Sigmoid colon (tissue), 7 donors: ENCODE data around the gene TSPAN14. TPM values are rescaled to one million over a fixed set of nuclear protein-coding genes. Genes with fewer than 3 reads are reported as not detected.

Source experiments
- DNase-seq: peaks from one replicate; pipeline ENCODE4 v3.0.0-alpha.2; 2019
- H3K27ac ChIP-seq, 4 donors: fragments of 200-600 bp; sonication (generic); one replicate each; pipeline ENCODE4 v1.5.1; 2016 to 2019; ENCODE audit warnings: mild to moderate bottlenecking in 1 of 4
- H3K27me3 ChIP-seq, 3 donors: fragments of 200-600 bp; sonication (generic); one replicate each; pipeline ENCODE4 v1.5.1; 2019; ENCODE audit warnings: mild to moderate bottlenecking in 1 of 3
- H3K36me3 ChIP-seq, 4 donors: fragments of 200-600 bp; sonication (generic); one replicate each; pipeline ENCODE4 v1.5.1; 2016 to 2019
- H3K4me1 ChIP-seq, 4 donors: fragments of 200-600 bp; sonication (generic); one replicate each; pipeline ENCODE4 v1.5.1; 2017 to 2019
- H3K4me3 ChIP-seq, 4 donors: fragments of 200-600 bp; sonication (generic); one replicate each; pipeline ENCODE4 v1.5.1; 2017 to 2019; ENCODE audit warnings: mild to moderate bottlenecking in 2 of 4, moderate library complexity in 1 of 4
- H3K9me3 ChIP-seq, 4 donors: fragments of 200-600 bp in 3 of 4; sonication (generic) in 3 of 4; one replicate each; pipeline versions ENCODE4 v1.5.1 to v1.6.1; 2013 to 2019
- EP300 ChIP-seq, 4 donors: sonication (generic); formaldehyde crosslinking; IDR thresholded peaks; one replicate each; pipeline ENCODE4 v1.6.1; 2017; ENCODE audit warnings: antibody characterized with exemption in 4 of 4
- POLR2A ChIP-seq, 2 donors: fragments of 450-650 bp; IDR thresholded peaks; one replicate each; pipeline ENCODE4 v1.6.1; 2016; ENCODE audit warnings: antibody characterized with exemption in 2 of 2, mild to moderate bottlenecking in 2 of 2, moderate library complexity in 2 of 2
- POLR2AphosphoS5 ChIP-seq, 4 donors: sonication (generic); formaldehyde crosslinking; IDR thresholded peaks; one replicate each; pipeline ENCODE4 v1.6.1; 2017; ENCODE audit warnings: antibody characterized with exemption in 4 of 4
- WGBS, 2 donors: extraction: QIAGEN DNeasy Blood & Tissue Kit; methylation state at CpG; one replicate each; pipeline ENCODE4 v1.1.7; 2013; 5-methylcytosine and 5-hydroxymethylcytosine counted together
- intact Hi-C: fragments of 100-400 bp; cut with DNase I; formaldehyde crosslinking; loops from one replicate; pipeline ENCODE4 v1.15.1; 2023
- polyA plus RNA-seq, 3 donors: library from polyadenylated mRNA; stranded (reverse); fragments of 200-250 nt; gene quantifications; one replicate each; pipeline ENCODE4 v1.2.3, GENCODE V29; 2013
- total RNA-seq, 4 donors: library from RNA; depleted of rRNA; stranded (reverse); fragments of >200 nt; gene quantifications; one replicate each; pipeline ENCODE4 v1.1.0, GENCODE V29; 2016
- TF ChIP-seq, protein P1 (sequence below), 4 experiments: fragments of 450-650 bp in 3 of 4; fragments of 200-600 bp in 1 of 4; IDR thresholded peaks; one replicate each; pipeline ENCODE4 v1.5.1; 2016 to 2019; ENCODE audit warnings: antibody characterized with exemption in 4 of 4, mild to moderate bottlenecking in 3 of 4, moderate library complexity in 2 of 4
- donor health status: healthy with polysubstance abuse.
- donor health status: Bipolar disorder and iron deficiency.
- donor health status: healthy.

The TSPAN14 gene
- total and polyA plus RNA-seq, 7 donors = 12.0 to 67.3 (median 23.5) TPM

- Histone ChIP-seq H3K9me3 (no peaks in the 10 kb centered on the region), H3K4me3 (no peak overlapping the region), H3K36me3 (peaks cover 0 to 24% (median 0%) of the 10 kb centered on the region in 4 donors), H3K27me3 (no peaks in the 10 kb centered on the region), H3K4me1 (peaks cover 0 to 66% (median 58%) of the 10 kb centered on the region in 4 donors), H3K27ac (no peak overlapping the region)
- no peak for TF ChIP-seq EP300 (IDR thresholded peaks at IDR 0.05)
- TF ChIP-seq, protein P1, sequence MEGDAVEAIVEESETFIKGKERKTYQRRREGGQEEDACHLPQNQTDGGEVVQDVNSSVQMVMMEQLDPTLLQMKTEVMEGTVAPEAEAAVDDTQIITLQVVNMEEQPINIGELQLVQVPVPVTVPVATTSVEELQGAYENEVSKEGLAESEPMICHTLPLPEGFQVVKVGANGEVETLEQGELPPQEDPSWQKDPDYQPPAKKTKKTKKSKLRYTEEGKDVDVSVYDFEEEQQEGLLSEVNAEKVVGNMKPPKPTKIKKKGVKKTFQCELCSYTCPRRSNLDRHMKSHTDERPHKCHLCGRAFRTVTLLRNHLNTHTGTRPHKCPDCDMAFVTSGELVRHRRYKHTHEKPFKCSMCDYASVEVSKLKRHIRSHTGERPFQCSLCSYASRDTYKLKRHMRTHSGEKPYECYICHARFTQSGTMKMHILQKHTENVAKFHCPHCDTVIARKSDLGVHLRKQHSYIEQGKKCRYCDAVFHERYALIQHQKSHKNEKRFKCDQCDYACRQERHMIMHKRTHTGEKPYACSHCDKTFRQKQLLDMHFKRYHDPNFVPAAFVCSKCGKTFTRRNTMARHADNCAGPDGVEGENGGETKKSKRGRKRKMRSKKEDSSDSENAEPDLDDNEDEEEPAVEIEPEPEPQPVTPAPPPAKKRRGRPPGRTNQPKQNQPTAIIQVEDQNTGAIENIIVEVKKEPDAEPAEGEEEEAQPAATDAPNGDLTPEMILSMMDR (IDR thresholded peaks at IDR 0.05) = no peak
- TF ChIP-seq POLR2A (IDR thresholded peaks at IDR 0.05) = no peak
- TF ChIP-seq POLR2AphosphoS5 (IDR thresholded peaks at IDR 0.05) = no peak
- DNase-seq = no peak
- intact Hi-C loops = no loop called here
- WGBS, 2 donors = 90 to 94% methylated on average over 3 of the region's 3 CpGs
Observed at GRCh38 chr10:80470266-80470665, 16.2 kb downstream of the TSPAN14 start.

DNA sequence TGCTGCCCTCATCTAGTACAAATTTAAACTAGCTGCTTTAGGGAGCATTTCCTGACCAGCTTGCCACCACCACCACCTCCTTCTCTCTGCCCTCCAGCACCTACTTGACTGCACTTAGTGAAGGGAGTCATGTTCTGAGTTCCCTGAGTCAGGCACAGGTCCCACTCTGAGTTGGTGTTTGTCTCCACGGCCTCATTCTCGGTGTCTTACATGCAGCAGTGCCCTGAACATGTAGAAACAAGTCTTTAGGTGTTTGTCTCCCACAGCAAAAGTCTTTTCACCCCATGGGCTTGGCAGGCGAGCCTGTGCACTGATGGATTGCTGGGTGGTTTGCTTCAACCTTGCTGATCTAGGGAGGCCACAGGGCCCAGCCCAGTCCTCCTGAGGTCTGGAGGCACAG lies 16.9 kb downstream of the TSPAN14 start:
- WGBS, 2 donors = 77 to 88% methylated on average over 3 of the region's 3 CpGs
- no peaks in the 10 kb centered on the region for H3K27me3 ChIP-seq
- peaks cover 0 to 24% (median 0%) of the 10 kb centered on the region in 4 donors for H3K36me3 ChIP-seq
- DNase-seq = no peak
- intact Hi-C loops = no loop called here
- TF ChIP-seq POLR2A (IDR thresholded peaks at IDR 0.05) (no peak), EP300 (IDR thresholded peaks at IDR 0.05) (no peak), POLR2AphosphoS5 (IDR thresholded peaks at IDR 0.05) (no peak)
- TF ChIP-seq, protein P1 (IDR thresholded peaks at IDR 0.05) = no peak
- peaks cover 0 to 58% (median 51%) of the 10 kb centered on the region in 4 donors for H3K4me1 ChIP-seq
- no peak overlapping the region for H3K4me3 ChIP-seq
- H3K27ac ChIP-seq = peak overlapping the region in 1 of 4 donors; percentile 18
- H3K9me3 ChIP-seq = no peaks in the 10 kb centered on the region

- 49 to 53% methylated on average over 4 of the region's 4 CpGs for WGBS, 2 donors
- peaks cover 0 to 50% (median 45%) of the 10 kb centered on the region in 4 donors for H3K4me1 ChIP-seq
- TF ChIP-seq POLR2A (IDR thresholded peaks at IDR 0.05) (no peak), POLR2AphosphoS5 (IDR thresholded peaks at IDR 0.05) (no peak), EP300 (IDR thresholded peaks at IDR 0.05) (no peak)
- TF ChIP-seq, protein P1 (IDR thresholded peaks at IDR 0.05) = no peak
- no peaks in the 10 kb centered on the region for H3K9me3 ChIP-seq
- no peak for DNase-seq
- intact Hi-C loops = no loop called here
- no peak overlapping the region for H3K4me3 ChIP-seq
- no peaks in the 10 kb centered on the region for H3K27me3 ChIP-seq
- peak overlapping the region in 1 of 4 donors; percentile 18 for H3K27ac ChIP-seq
- H3K36me3 ChIP-seq = peaks cover 0 to 24% (median 0%) of the 10 kb centered on the region in 4 donors
Observed at GRCh38 chr10:80471715-80472233, 17.7 kb downstream of the TSPAN14 start.

DNA sequence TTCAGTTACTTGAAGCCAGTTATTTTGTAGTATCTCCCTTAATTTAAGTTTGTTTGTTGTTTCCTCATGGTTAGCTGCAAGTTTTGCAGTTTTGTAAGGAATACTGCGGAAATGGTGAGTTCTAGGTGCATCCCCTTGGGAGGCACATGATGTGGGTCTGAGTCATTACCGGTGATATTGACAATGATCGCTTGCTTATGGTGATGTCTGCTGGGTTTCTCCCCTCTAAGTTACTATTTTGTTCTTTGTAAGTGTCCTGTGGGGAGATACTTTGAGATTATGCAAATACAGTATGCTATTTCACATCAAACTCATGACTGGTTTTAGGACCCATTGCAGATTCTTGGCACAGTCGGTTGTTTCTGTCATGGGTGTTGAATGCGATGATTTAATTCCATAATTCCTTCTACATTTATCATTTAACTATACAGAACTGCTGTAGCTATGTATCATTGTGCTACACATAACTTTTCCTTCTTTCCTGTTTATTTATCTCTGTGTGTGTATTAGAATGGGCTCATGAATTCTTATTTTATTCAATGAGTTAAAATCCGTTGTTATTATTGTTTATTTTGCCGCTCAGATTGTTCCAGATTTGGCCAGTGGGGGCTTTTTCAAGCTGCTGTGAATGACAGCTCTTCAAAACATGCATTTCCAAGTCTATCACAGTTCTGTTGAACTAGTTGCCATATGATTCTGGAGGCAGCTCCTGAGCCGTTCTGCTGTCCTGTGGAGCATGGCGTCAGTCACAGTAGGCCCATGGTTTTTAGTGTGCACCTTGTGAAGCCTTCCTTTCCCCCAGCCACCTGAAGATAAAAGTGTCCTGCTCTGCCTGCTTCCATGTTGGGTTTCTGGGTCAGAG lies 18.4 kb downstream of the TSPAN14 start:
- Histone ChIP-seq H3K9me3 (no peaks in the 10 kb centered on the region), H3K27me3 (no peaks in the 10 kb centered on the region), H3K27ac (peak overlapping the region in 2 of 4 donors; percentile 4 to 26), H3K4me1 (peaks cover 0 to 45% (median 41%) of the 10 kb centered on the region in 4 donors), H3K36me3 (peaks cover 0 to 27% (median 0%) of the 10 kb centered on the region in 4 donors), H3K4me3 (no peak overlapping the region)
- 65 to 77% methylated on average over 9 of the region's 9 CpGs for WGBS, 2 donors
- intact Hi-C loops = no loop called here
- no peak for DNase-seq
- TF ChIP-seq POLR2A (IDR thresholded peaks at IDR 0.05) (no peak), EP300 (IDR thresholded peaks at IDR 0.05) (no peak), POLR2AphosphoS5 (IDR thresholded peaks at IDR 0.05) (no peak)
- TF ChIP-seq, protein P1 (IDR thresholded peaks at IDR 0.05) = no peak
